Activated T-helper 1 cell treated with Interleukin-2 at 50 U/mL for 16 hours (primary cell): ENCODE results near the gene CACNA1C.

Source experiments
- DNase-seq: peaks from one replicate; pipeline ENCODE4 v3.0.0-alpha.2; 2020; ENCODE audit warnings: low read depth

CACNA1C gene

DNA sequence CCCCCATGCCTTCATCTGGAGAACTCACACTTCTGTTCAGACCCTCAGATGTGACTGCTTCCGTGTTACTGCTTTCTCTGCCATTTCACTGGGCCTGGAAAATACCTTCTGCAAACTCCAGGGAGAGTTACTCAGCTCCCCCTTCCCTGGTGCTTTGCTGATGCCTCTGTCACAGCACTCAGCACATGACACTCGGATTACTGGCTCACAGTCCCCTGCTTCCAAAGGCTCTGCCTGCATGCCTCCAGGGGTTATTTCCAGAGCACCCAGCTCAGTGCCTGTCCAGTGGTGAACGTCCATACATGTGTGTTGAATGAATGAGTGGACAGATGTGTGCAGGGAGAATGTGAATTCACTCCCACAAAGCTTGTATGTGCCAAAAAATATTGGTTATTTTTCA, 504.8 kb downstream of the CACNA1C start:
- DNase-seq, result no peak

DNA sequence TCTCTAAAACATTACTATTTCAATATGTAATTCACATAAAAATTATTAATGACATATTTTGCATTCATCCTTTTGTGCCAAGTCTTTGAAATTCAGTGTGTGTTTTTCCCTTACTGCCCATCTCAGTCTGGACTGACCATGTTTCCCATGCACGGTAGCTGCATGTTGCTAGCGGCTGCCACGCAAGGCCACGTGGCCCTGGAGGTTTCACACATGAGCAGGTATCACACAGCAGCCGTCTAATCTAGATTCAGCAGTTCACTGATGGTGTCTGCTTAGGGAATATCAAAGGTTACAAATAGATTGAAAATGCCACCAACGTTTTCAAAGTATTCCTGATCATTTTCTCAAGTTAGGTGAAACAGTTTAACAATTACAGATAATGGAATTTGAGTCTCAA, 507.1 kb downstream of the CACNA1C start:
- DNase-seq, result no peak

DNA sequence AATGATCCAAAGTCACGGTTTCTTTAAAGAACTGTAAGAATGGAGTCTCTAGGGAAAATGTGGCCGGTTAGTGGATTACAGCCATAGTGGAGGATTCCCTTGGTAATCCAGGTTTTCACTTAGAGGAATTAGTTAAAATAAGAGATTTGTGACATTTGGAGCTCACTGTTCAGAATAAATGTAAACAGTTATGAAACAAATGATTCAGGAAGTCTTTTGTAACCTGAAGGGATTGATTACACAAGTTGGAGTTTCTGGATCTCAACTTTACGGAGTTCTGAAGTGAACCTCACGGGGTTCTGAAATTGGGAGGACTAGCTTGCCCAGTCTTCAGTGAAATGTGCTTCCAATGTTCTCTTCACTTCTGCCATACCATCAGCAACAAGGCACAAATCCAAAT, 507.6 kb downstream of the CACNA1C start:
- no peak for DNase-seq

DNA sequence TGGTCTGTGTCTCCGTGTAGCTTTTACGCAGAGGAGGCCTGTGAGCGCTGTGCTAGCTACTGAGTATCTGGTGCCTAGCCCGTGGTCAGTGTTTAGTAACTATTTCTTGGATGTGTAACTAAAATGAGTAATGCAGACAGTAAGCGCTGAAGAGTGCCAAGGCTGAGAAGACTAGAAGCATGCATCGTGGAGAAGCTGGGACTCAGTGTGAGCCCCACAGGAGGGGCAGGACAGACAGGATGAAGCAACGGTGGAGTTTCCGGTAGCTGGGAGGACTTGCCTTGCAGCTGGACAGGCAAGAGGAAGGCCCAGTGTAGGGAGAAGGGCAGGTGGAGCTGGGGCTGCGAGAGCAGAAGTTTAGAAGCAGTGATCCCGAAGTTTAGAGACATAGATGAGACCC, 508.6 kb downstream of the CACNA1C start:
- no peak for DNase-seq

DNA sequence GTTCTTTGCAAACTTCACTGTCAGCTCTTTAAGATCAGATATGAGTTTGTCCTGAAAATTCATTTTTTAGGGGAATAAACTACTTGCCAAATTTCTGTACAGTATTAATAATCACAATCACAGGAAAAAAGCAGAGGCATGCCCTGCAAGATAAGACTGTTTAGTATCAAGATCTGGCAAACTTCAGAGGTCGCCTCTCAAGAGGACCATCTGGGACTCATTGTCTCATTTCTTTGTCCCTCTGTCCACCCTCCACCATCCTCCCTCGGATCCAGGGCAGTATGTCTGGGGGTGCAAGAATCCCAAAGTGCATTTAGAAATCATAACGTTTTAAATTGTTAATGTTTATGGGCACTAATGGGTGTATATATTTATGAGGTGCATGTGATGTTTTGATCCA, 509.6 kb downstream of the CACNA1C start:
- DNase-seq, result no peak

DNA sequence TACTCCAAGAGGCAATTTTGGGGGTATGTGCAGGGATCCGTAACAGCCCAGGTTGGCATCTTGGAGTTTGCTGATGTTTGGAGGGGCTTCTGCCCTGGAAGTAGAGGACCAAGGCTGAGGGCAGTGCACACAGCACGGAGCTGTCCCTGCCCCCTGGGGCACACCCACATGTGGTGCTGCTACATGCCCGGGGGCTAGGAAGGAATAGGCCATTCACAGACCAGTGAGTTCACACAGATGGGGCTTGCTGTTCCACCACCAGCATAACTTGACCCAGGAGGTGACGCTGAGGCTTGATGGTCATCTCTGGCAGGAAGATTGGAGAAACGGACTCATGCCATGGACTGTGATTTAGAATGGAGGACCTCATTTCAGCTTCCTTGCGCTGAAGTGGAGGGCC, 510.9 kb downstream of the CACNA1C start:
- DNase-seq, result no peak

DNA sequence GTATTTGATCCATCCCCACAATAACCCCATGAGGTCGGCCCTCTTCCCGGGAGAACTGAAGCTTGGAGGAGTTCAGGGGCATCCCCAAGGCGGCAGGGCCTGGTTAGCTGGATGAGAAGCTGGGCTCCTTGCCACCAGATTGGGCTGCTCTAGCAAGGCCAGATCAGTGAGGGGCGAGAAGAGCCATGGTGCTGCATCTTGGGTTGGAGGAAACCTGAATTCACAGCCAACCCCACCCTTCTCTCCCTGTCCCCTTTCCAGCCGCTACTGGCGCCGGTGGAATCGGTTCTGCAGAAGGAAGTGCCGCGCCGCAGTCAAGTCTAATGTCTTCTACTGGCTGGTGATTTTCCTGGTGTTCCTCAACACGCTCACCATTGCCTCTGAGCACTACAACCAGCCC, 513.4 kb downstream of the CACNA1C start:
- no peak for DNase-seq

DNA sequence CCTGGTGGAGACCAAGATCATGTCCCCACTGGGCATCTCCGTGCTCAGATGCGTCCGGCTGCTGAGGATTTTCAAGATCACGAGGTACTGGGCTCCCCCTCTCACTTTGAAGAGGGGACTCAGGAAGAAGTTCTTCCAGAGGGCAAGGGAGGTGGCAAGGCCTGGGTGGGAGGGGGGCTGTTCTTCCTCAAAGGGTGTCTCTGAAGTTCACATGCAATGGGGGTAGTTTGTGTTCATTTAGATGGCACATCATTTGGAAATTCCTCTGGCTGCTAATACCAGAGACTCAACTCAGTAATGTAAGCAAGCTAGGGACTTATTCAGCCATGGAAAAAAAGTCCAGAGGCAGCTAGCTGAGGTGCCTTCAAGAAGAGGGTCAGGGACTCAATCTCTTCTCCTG, 514.9 kb downstream of the CACNA1C start:
- no peak for DNase-seq

DNA sequence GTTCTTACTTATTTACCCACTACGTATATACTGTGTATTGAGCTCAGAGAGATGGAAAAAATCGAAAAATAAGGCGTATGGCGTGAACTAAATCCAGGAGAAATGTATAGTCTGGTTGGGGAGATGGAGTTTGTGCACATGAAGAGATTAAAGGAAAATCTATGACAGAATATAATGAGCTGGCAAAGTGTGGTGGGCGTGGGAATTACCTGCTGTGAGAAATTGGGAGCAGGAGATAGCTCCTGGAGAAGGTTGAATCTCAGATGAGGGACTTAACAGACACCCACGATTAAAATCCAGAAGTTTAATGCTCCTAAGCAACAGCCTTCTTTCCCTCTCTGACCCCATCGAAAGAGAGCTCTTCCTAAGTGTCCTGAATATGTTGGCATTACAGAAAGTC, 517.8 kb downstream of the CACNA1C start:
- DNase-seq, result no peak

DNA sequence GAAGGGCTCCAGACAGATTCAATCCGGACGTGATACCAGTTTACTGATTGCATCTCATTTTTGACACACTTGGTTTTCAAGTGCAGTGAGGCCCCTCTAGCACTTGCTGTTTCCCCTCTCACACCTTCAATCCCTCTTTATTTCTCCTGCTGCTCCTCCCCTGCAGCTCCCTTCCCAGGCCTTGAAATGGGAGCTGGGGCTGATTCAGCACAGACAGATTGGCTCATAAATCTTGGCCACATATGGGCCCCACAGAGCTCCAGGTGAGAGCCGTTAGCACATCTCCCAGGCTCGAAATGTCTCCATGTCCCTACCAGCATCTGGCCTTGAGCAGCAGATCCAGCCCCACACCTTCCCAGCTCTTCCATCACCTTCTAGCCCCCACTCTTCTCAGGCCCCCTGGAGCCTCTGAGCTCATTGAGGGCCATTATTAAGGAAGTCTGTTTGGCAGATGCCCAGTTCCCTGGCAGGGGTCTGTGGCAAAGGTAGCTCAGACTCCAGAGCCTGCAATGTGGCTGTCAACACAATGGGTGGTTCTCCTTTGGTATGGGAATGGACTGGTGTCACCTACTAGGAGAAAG, 521.7 kb downstream of the CACNA1C start:
- DNase-seq, result no peak

DNA sequence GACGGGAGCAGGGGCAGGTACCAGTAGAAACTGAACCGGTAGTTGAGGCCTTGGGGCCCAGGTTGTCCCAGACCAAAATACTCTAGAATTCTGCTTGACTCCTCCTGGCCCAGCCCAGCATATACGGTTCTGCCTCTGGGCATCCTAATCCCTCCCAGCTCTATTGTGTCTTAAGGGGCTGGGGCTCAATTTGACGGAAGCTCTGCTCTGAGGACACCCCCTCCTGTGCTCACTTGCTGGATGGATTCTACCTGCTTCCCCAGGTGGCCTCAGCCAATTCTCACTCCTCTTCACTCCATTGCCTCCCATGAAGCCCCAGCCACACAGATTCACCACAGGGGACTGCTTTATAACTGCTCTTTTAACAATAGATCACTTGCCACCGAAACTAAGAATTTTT, 522.5 kb downstream of the CACNA1C start:
- DNase-seq, result no peak

DNA sequence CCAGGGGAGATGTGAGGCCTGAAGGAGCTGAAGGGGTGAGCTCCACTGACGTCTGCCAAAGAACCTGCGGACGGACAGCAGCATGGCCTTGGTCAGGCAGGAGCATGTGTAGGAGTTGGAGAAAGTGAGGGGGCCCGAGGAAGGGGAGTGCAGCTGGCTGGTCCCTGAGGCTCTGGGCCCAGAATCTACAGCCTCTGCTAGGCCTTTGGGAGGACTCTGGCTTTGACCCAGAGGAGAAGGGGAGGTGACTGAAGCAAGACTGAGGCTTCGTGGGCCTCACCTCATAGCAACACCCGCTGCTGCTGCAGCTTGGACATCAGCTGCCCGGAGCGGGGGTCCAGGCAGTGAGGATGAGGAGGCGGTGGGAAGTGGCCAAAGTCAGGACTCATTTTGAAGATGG, 525.4 kb downstream of the CACNA1C start:
- DNase-seq, result no peak

DNA sequence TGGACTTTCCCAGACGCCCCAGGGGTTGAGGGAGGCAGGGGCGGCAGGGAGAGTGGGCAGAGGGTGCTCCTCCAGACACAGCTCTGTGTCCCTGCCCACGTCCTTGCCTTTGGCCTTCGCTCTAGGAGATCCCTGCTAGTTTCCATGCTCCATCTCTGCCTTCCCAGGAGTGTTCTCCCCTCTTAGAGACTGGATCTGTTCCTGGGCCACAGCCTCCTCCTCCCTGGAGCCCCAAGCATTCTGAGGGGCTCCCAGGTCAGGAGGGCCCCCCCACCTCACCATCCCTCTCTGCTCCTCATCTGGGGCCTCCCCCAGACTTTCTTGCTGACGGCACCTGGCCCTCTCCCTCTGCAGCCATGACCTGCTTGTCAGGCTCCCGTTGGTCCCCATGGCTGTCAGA, 526.0 kb downstream of the CACNA1C start:
- DNase-seq, result no peak

DNA sequence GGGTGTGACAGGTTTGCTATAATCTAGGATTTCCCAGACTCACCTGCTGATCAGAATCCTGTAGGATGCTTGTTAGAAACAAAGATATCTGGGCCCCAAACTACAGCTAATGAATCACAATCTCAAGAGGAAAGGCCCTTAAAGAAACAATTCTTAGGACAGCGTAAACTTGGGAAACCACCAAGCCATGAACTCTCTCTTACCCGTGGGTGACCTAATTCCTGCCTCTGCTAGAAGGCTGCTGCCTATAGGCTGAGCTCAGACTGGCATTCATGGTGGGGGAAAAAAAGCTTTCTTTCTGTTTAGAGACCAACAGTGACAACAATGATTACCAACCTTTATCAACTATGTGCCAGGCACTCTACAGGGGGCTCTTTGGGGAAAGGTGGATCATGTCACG, 528.0 kb downstream of the CACNA1C start:
- DNase-seq, result no peak

DNA sequence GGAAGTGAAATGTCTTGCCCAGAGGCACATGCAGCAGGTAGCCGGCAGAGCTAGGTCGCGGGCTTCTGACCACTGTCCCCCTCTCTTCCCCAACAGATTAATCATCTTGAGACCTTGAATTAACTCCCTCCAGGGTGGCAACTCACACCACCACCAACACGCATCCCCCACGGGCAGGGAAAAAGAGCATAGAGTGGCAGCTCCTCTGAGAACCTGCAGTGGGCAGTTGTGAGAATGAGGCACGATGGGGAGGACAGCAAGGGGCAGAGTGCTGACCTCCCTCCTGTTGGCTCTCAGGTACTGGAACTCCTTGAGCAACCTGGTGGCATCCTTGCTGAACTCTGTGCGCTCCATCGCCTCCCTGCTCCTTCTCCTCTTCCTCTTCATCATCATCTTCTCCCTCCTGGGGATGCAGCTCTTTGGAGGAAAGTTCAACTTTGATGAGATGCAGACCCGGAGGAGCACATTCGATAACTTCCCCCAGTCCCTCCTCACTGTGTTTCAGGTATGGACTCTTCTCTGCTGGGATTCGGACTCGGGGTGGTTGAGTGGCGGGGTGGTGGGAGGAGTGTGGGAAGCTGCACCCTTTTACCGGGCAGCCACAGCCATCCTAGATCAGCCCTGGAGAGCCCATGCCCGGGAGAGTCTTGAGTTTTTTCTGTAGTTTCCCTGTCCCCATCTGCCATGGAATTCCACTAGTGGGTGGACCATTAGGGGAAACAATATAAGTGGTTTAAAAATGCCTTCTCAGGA, 528.7 kb downstream of the CACNA1C start:
- DNase-seq, result no peak

DNA sequence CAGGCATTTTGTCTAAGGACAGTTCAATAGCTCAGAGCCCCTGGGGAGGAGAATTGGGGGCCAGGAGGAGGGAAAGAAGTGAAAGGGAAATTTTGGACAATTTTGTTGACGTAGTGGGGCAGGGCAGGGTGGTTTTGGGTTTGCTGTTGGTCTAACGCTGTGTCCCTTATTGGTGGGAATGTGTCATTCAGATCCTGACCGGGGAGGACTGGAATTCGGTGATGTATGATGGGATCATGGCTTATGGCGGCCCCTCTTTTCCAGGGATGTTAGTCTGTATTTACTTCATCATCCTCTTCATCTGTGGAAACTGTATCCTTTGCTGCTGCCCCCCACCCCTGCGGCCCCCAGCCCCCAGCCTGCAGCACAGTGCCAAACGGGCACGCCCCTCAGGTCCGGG, 529.8 kb downstream of the CACNA1C start:
- DNase-seq, result no peak

DNA sequence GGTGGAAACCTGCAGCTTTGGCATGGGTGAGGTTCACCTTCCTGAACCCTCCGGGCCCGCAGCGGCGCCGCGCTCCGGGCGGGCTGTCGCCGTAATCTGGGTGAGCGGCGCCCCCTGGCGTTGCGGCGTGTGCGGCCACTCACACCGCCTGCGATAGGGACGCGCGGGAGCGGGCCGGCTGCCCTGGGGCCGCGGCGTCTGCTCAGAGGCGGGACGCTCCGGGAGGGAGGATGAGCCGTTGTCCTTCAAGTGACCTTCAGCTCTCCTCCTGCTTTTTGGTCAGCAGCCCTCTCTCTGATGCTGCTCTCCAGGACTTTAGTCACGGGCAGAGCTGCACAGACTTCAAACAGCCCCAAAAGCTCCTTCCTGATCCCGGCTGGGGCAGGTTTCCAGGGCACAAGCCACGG, 530.3 kb downstream of the CACNA1C start:
- DNase-seq, result peak; percentile 3

DNA sequence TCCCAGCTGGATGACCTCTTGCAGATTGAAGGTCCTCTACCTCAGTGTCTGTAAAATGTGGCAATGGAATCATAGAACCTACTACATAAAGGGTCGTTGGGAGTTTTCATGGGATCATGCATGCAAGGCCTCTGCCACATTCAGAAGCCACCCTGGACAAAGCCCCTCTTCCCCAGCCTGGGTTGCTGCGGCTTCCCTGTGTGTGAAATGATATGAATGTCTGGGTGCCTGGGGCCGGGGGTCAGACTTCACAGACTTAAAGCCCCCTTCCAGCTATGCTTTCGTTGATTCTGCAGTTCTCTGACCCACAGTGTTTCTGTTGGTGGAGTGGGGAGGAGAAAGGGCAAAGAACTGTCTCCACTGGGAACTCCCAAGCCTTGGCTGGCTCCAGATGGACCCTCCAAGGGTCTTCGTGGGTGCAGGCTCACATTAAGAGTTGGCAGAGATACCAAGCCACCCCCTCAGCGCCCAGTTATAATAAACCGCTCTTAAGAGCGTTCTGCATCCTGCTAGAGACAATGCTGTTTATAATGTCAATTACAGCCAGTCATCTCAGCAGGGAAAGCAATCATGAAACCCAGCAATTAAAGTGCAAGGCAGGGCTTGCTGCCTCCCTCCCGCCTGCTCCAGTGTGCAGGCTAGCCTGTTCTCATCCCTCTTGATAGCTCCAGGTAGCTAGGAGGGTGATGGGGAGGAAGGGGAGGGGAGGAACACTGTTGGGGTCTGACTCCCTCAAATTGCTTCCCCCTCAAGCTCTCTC, 531.0 kb downstream of the CACNA1C start:
- no peak for DNase-seq

DNA sequence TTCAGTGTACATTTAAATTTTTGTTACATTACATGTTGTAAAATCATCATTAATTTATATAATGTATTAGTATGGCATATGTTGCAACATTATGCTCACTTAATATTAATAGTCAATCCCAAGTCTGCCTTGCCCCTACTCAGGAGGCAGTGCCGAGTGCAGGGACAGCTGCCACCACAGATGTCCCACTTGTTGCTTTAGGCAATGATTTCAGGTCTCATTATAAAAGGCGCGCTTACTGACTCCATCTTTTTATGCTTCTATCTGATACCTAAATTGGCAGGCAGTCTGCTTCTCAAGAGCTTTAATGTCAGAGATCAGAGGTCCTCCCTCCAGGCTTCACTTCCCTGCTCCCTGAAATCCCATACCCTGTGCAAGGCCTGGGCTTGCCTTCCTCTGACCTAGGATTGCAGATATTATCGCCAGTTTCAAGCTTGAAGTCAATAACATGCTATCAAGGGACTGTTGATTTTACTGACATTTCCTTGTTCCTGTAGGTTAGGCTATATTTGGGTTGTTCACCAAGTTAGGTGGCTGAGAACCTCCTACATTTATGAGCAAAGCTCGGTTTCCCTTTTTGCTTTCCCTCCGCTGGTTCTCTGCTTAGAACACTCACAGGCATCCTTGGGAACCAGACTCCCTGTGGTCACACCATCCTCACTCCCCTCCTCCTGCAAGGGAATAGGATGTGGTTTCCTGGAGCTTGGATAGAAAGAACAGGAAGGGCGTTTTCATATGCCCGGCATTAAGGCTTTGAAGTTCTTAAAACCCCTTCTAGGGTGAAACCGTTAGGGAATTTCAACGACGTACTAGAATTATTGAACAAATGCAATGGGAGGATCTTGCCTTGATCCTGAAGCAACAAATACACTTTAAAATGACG, 533.6 kb downstream of the CACNA1C start:
- DNase-seq, result no peak

DNA sequence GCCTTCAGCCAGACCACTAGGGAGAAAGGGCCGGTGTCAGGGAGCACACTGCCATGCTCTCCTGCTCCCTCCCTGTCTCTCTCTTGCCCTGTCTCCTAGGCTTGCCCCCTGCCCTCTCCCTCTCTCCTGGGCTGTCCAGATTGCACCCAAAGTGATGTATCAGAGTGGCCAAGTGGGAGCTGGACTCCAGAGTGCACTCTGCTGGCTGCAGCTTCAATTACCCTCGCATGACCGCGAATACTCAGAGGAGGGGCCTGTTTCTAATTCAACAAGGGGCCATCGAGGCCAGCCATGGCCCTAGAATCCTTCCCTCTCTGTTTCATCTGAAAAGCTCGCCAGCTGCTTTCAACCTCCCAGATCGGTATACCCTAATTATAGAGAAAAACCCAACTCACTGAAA, 535.6 kb downstream of the CACNA1C start:
- DNase-seq, result no peak

DNA sequence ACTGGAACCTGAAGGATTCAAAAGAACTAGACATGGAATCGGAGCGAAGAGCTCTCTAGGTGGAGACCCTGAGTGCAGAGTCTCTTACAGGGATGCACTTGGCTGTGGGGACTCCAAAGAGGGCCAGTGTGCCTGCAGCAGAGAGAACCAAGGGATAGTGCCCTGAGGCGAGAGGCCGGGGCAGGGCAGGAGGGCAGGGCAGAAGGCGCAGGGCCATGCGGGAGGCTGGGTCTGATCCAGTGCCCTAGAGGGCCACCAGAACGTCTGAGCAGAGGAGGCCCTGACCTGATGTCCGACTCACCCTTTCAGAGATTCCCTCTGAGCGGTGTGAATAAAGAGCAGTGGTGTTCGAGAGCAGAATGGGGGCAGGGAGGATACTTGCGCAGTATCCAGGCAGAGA, 536.6 kb downstream of the CACNA1C start:
- DNase-seq, result no peak

DNA sequence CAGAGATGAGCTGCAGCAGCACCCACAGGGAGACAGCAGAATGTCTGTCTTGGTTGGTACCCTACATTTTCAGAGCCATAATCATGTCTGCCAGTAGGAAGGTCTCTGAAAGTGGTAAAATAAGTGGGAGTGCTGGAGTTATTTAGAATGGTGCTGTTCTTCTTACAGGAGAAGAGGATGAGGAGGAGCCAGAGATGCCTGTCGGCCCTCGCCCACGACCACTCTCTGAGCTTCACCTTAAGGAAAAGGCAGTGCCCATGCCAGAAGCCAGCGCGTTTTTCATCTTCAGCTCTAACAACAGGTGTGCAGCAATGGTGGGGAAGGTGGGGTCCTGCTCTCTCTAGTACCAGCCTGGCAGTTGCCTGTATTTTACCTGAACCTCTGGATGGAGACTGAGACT, 540.3 kb downstream of the CACNA1C start:
- DNase-seq, result no peak
